Right renal pelvis (tissue), 4 donors: ENCODE measurements around the gene SH2D3A. TPM values are rescaled to one million over a fixed set of nuclear protein-coding genes. Genes with fewer than 3 reads are reported as not detected.

Experiments
- DNase-seq, 4 donors: peaks; one replicate each; pipeline ENCODE4 v3.0.0-alpha.2; 2013; ENCODE audit warnings: low read depth in 4 of 4, low spot score in 3 of 4, missing footprints in 1 of 4
- polyA plus RNA-seq, 4 donors: library from polyadenylated mRNA; unstranded; fragments of 120-200 nt; gene quantifications; one replicate each; pipeline ENCODE4 v1.2.1, GENCODE V29; 2013; ENCODE audit not compliant: insufficient read length in 4 of 4

The SH2D3A gene
- polyA plus RNA-seq, 4 donors: 6.2 to 9.8 (median 7.3) TPM

DNA sequence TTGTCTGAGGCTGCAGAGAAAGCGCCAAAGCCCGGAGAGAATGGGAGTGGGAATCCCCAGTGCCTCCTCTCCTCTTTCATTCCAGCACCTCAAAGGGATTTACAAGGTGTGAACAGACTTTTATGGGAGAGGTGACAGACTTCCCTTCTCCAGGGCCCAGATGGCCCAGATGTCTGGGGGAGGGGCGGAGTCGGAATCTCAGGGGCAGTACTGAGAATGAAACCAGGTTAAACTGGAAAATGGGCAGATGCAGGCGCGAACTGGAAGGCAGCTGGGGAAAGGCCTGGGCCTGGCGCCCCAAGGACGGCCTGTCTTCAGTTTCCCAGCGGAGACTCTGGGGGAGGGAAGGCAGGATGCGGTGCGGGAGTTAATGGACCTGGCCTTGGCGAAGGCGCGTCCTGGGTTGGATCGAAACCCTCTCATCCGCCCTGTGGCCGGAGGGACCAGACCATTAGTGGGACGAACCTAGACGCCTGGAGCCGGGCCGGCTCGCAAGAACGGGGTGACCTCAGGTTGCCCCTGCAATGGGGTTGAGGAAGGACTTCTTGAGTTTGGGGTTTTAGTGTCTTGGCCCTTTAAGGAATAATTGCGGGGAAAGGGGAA is 28.3 kb downstream of the SH2D3A start:
- DNase-seq: no peak

DNA sequence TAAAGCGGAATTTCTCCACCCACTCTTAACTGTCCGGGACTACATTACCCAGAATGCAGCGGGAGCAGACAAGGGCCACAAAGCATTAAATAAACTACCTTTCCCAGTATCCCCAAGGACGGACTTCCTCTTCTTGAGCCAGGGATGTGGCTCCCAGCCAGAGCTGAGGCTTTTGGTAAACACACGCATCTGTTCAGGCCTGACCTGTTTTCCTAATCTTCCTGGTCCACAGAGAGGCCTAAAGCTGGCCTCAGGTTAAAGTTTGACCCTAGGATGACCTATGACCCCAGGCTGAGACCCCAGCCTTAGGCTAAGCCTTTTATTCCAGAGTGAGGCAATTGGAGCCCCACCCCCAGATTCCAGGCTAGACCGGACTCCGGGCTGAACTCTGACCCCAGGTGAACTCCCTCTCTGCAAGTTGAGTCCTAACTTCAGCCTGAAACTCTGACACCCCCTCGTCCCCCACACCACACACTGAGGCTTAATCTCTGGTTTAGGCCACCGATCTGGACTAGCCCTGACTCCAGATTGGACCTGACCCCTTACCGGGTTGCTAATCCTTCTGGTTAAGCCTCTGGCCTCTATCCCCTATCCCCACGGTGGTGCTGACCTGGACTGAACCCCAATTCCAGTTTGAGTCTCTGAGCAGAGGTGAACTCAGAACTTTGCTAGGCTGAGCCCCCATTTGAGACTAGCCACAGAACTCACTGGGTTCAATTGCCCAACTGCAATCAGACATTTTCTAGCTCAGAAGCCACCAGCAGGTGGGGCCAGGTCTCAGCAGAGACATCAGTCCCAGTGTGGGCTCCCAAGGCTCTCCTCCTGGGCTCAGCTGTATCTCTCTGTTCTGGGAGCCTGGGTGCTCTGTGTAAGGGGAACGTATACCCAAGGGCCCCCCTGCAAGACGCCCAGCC is 29.1 kb downstream of the SH2D3A start:
- peak in 2 of 4 donors; percentile 65 to 94 for DNase-seq

DNA sequence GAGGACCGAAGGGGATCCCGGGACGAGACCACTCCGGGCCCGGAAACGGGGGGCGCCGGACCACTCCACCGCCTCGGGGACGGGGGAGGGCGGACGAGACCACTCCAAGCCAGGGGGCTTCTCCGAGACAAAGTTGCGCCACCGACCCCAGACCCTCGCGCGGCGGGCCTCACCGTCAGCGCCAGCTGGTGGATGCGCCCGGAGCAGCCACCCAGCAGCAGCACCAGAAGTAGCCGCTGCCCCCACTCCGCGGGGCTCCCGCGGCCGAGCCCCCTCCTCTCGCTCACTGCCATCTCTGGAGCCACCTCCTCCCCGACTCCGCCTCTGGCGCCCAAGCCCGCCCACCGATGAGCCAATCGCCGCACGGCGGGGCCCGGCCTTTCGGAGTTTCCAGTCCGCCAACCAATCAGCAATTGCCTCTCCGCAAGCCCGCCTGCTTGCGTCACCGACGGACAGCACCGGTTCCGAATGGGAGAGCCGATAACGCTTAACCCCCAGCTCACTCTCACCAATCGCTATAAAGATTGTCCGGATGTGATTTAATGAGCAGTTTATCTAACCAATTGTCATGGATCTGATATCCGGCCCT is 29.9 kb downstream of the SH2D3A start, which contains the start of gene GPR108:
GPR108 (minus strand) TSS at position 297 of the 589 bp plus-strand sequence; CDS start at position 293, 4 bp downstream.
- peak; percentile 98 to 100 (median 99) for DNase-seq

DNA sequence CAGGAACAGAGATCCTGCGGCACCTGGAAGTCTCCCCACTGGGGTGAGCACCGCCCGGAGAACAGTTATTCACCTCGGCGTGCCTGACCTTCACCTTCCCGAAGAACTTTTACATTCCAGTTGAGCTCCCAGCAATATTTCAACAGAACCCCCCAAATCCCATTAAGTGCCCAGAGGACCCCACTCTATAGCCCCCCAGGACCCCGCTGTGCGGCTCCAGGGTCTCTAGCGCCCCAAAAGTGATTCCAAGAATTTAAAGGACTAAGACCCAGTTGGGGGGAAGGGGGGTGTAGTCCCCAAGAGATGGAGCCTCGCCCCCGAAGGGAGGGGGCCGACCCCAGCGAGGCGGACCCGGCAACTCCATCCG is 30.3 kb downstream of the SH2D3A start:
- DNase-seq: no peak

DNA sequence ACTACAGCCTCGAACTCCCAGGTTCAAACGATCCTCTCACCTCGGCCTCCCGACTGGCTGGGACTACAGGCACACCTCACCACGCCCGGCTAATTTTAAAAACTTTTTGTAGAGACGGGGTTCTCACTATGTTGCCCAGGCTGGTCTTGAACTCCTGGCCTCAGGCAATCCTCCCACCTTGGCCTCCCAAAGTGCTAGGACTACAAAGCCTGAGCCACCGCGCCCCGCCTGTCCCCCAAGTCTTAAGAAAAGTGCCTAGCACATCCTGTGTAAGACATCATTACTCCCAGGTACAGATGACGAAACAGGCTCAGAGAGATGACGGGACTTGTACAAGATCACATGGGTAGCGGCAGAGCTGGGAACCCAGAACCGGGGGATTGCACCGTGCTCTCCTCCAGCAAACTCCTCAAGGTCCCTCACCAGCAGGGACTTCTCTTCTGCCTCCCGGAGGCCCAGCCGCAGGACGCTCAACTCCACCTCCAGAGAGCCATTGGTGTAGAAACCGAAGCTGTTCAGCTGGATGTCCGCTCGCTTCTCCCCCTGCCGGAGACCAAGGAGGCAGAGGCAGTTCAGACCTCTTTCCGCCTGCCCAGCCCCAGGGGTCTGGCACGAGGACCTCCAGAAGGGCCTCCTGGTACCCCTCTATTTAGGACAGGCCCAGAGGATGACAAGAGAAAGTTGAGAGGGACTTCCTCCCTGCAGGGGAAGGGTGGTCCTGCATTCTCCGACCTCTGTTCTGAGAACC is 30.9 kb downstream of the SH2D3A start:
- DNase-seq: peak in 2 of 4 donors; percentile 61 to 73

DNA sequence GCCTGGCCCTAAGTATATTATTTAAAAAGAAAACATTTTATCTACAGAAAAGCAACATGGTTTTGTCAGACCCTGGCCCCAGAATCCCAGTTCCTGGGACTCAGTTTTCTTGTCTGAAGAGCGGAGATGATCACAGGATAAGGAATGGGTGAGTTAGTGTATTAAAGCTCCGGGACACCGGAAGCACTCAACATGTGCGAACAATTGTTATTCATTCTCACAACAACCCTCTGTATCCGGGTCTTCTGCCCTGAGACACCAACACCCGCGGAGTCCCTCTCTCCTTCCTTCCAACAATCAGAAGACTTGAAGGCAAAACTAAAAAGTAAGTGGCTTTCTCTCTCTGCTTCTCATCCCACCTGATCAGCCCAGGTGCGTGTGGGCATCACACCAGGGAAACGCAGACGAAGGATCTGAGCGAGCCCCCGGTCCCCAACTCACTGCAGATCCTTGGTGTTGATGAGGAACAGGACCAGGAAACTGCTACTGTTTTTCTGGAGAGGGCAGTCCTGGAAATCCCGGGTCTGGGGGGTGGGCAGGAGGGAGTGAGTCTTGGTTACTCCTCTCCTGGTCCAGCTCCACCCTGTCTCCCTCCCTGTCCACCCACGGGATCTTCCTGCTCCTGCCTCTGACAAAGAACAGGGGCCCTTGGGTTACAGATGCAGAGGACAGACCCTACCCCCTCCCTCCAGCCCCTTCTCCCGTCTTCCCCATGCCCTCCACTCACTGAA is 31.9 kb downstream of the SH2D3A start:
- DNase-seq: no peak

DNA sequence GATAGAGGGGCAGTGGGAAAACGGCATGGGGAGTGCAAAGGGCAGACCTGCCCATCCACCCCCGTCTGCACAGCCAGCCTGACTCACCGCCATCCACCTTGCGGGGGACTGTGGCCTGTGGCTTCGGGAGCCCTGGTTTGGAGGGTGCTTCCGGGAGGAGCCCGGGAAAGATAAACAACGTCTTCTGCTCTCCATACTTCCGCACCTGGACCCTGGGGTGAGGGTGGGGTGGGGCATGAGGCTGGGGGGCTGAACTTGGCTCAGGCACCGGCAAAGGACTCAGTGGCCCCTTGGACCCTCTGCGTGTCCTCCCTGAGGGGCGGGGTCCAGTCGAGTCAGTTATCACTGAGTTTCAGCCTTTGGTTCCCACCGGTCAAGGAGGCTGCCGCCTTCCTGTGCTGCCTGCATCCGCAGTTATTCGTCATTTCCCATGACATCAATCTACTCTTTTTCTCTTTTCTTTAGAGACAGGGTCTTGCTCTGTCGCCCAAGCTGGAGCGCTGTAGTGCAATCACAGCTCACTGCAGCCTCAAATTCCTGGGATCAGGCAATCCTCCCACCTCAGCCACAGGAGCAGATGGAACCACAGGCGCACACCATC is 33.0 kb downstream of the SH2D3A start:
- DNase-seq: no peak

DNA sequence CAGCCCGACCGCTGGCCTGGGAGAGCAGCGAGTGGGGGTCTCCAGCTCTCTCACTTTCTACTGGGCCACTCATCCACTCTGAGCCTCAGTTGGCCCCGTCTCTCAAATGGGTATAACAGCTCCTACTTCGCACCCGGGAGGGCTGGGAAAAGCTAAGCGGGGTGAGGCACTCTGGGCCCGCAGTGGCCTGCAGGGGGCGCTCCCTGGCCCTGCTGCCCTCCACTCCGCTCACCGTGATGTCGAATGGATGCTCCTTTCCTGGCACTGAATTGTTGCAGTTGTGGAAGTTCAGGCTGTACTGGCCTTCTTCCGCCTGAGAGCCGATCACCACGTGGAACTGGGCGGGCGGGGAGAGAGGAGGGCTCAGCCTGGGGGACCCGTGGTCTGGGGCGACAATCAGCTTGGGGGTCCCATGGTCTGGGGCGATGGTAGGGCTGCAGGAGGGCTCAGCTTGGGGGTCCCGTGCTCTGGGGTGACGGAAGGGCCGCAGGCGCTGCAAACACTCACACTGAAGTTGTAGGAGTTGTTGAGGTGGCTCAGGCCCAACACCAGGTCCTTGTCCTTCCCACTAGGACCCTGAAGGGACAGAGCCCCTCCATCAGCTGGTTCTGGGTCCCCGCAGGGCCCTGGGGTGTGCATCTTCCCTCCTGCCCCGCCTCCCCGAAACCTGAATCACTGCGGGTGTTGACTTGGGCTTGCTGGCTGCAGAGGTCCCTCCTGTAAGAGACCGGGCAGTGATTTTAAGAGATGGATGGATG is 33.7 kb downstream of the SH2D3A start:
- DNase-seq: no peak

DNA sequence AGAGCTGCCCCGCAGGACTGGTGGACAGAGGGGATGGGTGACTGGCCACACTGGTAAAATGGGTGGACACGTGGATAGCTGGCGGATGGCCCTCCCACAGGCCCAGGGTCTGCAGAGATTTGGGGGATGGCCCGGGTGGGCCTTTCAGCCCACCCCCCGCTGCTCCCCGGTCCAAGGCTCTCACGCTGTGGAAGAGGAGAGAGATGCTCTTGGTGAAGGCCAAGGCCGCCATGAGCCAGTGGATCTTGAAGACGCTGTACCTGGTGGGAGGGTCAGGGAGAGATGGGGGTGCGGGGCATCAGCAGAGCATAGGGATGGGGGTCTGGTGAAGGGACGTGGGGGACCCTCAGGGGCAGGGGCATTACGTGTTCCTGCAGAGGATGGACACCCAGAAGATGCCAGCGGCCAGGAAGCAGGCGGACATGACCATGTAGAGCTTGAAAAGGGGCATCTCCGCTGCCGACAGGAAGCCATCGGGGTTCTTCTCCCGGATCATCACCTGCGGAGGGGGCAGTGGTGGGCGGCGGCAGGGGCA is 34.4 kb downstream of the SH2D3A start:
- no peak for DNase-seq

DNA sequence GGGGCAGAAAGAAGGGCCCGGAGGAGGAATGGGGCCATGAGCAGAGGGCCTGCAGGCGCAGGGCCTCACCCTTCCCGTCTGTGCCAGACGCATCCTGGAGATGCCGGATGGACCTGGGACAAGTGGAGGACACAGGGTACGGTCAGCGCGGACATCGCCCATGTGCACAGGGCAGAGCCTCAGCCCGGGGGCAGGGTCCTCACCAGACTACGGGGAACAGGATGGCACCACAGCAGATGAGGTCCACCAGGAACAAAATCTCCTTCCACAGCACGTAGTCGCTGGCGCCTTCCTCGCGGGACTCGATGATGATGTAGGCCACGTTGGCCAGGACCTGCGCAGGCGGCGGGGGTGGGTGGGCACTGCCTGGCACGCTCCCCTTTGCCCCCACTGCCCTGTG is 35.4 kb downstream of the SH2D3A start:
- no peak for DNase-seq

DNA sequence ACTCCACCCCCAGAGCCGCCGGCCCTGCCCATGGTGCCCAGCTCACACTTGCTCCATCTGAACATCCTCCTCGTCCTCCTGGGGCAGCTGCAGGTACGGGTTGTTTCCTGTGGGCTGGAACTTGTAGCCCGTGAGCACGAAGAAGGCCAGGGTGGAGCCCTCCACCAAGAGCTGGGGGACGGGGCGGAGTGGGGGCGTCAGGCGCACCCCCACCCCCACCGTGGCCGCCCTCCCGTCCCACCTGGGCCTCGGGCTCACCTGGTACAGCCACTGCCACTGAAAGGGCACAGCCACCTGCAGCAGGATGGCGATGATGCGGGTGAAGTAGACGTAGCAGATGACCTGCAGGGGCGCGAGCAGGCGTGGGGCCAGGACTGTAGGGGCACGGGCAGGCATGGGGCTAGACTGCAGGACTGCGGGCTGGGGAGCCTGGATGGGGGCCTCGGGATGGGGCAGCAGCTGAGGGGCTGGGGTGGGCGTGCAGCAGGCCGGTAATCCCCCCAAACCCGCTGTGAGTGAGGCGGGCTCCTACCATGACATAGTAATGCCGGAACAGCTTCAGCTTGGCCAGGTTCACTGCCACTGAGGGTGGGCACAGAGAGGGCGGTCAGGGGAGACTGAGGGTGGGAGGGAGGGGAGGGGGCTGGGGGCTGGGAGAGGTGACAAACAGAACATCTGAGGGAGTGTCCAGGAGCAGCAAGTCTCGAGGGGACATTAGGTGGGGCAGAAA is 36.1 kb downstream of the SH2D3A start:
- DNase-seq: no peak

DNA sequence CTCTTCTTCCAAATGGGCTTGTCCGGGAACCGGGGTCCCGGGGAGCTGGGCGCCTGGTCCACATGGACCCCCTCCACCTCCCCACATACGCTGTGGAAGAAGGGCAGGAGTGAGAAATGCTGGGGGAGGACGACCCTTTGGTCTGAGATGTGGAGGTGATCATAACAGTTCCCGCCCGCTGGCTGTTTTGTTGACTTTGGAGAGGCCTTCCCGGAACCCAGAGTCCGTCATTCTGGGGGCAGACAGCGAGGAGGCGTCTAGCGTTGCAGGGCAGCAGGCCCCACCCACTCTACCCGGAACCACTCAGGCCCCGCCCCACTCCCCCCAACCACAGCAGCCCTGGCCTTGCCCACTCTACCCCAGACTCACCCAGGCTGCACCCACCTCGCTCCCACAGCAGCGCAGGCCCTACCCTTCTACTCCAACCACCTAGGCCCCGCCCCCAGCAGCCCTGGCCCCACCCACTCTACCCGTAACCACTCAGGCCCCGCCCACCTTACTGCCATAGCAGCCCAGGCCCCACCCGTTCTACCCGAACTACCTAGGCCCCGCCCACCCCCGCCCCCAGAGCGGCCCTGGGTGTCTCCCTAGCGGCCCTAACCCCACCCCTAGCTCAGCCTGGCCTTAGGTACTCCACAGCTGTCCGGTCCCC is 37.0 kb downstream of the SH2D3A start:
- DNase-seq: no peak

DNA sequence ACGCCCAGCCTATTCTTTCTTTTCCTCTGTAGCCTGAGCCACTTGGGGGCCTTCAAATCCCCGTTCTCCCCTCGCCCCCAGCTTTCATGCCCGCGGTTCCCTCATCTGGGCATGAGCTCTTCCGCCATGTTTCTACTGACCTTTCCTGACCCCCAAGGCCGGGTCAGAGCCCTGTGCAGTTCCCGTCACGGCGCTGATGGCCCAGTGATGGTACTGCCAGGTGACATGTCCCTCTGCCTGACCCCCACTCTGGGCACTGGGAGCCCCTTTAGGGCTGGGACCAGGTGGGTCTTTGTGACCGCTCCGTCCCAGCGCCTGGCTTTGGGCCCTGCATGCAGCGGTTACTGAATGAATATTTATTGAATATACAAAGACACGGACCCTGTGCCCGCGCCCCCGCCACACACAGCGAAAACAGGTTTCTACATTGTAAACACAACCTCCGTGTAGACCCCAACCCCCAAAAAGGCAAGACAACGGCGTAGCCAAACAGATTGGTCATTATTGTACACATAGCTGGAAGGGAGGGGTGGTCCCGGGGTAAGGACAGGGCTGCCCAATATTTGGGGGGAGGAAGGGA is 37.6 kb downstream of the SH2D3A start:
- DNase-seq: no peak

DNA sequence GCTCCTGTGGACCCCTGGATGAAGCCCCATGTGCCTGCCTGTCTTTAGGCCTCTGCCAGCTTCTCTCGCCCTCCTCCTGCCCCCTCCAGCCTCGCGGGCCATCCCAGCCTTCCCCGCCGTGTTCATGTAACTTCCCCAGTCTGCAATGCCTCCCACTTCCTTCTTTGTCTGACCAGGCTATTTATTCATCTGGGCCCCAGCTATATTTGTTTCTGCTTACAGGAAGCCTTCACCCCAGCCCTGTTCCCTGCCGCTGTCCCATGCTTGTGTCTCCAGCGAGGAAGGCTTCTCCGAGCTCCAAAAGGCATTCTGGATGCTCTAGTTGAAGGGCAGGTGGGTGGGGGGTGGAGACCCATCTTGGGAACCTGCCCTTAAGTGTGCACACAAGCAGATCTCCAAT is 38.9 kb downstream of the SH2D3A start:
- DNase-seq: no peak

DNA sequence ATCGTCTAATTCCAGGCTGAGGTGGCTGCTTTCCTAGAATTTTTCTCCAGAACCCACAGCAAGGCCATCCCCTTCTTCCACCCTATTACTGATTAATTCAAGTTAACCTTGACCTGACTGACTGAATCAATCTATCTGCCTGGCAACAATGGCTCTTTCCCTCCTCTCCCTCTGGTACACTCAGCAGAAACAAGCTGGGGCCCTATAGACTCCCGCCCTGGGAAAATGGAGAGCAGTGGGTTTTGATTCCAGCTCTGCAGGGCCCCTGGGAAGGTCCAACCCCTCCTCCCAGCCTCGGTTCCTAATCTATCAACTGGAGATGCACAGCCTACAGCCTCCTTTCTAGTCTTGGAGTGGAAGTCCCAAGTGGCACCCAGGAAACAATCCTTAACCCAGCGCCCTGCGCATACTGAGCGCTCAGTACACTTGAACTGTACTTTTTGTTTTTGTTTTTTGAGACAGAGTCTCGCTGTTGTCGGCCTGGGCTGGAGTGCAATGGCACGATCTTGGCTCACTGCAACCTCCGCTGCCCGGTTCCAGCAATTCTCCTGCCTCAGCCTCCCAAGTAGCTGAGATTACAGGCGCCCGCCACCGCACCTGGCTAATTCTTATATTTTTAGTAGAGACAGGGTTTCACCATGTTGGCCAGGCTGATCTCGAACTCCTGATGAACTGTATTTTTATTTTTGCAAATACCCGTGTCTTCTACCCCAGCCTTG is 41.6 kb downstream of the SH2D3A start:
- no peak for DNase-seq

DNA sequence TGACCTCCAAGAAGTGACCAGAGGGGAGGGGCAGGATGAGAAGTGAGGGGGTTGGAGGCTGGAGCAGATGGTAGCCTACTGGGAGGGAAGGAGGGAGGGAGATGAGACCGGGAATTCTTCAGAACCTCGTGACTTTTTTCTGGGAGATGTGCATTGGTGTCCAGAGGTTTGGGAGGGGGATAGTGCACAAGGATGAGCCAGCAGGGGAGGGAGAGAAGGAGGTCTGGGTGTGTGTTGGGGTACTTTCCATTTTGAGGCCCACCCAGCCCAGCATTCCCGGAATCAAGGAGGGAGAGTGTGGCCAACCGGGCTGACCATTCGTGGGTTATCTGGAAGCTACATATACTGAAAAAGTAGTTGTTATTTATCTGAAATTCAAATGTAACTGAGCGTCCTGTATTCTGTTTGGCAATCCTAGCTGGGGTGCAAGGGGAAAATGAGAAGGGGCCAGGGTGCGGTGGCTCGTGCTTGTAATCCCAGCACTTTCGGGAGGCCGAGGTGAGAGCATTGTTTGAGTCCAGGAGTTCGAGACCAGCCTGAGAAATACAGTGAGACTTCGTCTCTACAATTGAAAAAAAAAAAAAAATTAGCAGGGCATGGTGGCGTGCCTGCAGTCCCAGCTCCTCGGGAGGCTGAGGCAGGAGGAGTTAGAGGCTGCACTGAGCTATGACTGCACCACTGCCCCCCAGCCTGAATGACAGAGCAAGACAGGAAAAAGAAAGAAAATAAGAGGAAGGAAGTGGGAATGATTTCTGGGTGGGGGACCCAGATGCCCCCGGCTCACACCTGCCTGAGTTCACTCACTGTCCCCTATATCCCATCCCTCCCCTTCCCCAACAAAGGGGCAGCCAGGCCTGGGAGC is 42.4 kb downstream of the SH2D3A start:
- DNase-seq: no peak
